HepG2 (cell line): ENCODE measurements around the gene DNAJC2. TPM values are rescaled to one million over a fixed set of nuclear protein-coding genes. Genes with fewer than 3 reads are reported as not detected.

Experiments
- AGO2 ChIP-seq: fragments of 200-400 bp; formaldehyde crosslinking; optimal IDR thresholded peaks from 2 replicates; pipeline ENCODE3; 2017; ENCODE audit warnings: mild to moderate bottlenecking, low read depth, low read length, moderate library complexity
- DPF2 ChIP-seq: sonication (generic); formaldehyde crosslinking; IDR thresholded peaks from 2 replicates; pipeline ENCODE4 v1.4.0; 2020; ENCODE audit warnings: mild to moderate bottlenecking, low read depth, missing genetic modification reagents, borderline replicate concordance
- ELF3 ChIP-seq: IDR thresholded peaks from 2 replicates; pipeline ENCODE4 v1.6.1; 2016; ENCODE audit warnings: missing genetic modification reagents, missing compliant biosample characterization
- ERF ChIP-seq: IDR thresholded peaks from 2 replicates; pipeline ENCODE4 v1.6.1; 2018; ENCODE audit warnings: missing biosample characterization, missing genetic modification reagents
- FOSL1 ChIP-seq: sonication (generic); formaldehyde crosslinking; IDR thresholded peaks from 2 replicates; pipeline ENCODE4 v1.9.0; 2021; ENCODE audit warnings: missing genetic modification reagents, borderline replicate concordance
- GABPB1 ChIP-seq: IDR thresholded peaks from 2 replicates; pipeline ENCODE4 v1.6.1; 2016; ENCODE audit warnings: mild to moderate bottlenecking, missing genetic modification reagents, moderate library complexity, missing compliant biosample characterization
- GMEB2 ChIP-seq: IDR thresholded peaks from 2 replicates; pipeline ENCODE4 v1.6.1; 2016; ENCODE audit warnings: missing biosample characterization, missing genetic modification reagents, low read depth
- HINFP ChIP-seq: sonication (generic); formaldehyde crosslinking; IDR thresholded peaks from 2 replicates; pipeline ENCODE4 v1.4.0; 2020; ENCODE audit warnings: low read depth, mild to moderate bottlenecking, missing genetic modification reagents
- IRF1 ChIP-seq: sonication (generic); formaldehyde crosslinking; IDR thresholded peaks from 2 replicates; pipeline ENCODE4 v1.4.0; 2020; ENCODE audit warnings: low read depth, mild to moderate bottlenecking, missing genetic modification reagents
- MTF1 ChIP-seq: sonication (generic); formaldehyde crosslinking; IDR thresholded peaks from 2 replicates; pipeline ENCODE4 v1.5.0; 2020; ENCODE audit warnings: missing genetic modification reagents
- NPAS2 ChIP-seq: sonication (generic); formaldehyde crosslinking; IDR thresholded peaks from 2 replicates; pipeline ENCODE4 v1.8.0; 2022; ENCODE audit warnings: mild to moderate bottlenecking, missing genetic modification reagents, borderline replicate concordance
- NR2F2 ChIP-seq: IDR thresholded peaks from 2 replicates; pipeline ENCODE4 v1.6.1; 2012; ENCODE audit warnings: low read depth, inconsistent platforms, borderline replicate concordance
- PRMT3 ChIP-seq: sonication (generic); formaldehyde crosslinking; IDR thresholded peaks from 2 replicates; pipeline ENCODE4 v1.8.1; 2022; ENCODE audit warnings: low read depth, mild to moderate bottlenecking, moderate library complexity, missing genetic modification reagents, borderline replicate concordance
- RARG ChIP-seq: sonication (generic); formaldehyde crosslinking; IDR thresholded peaks from 2 replicates; pipeline ENCODE4 v1.4.0; 2020; ENCODE audit warnings: low read depth, mild to moderate bottlenecking, missing genetic modification reagents
- SMARCE1 ChIP-seq: fragments of 450-650 bp; IDR thresholded peaks from 2 replicates; pipeline ENCODE4 v1.6.1; 2017; ENCODE audit warnings: borderline replicate concordance
- SOX13 ChIP-seq, 3 experiments: fragments of 450-650 bp in 1 of 3; sonication (generic) in 1 of 3; formaldehyde crosslinking in 1 of 3; IDR thresholded peaks in 2 of 3; conservative IDR thresholded peaks in 1 of 3; 2 replicates each; pipeline versions ENCODE4 v1.5.0 to v1.6.1; 2016 to 2020; ENCODE audit warnings: antibody characterized with exemption in 1 of 3, mild to moderate bottlenecking in 1 of 3, missing compliant biosample characterization in 1 of 3, missing genetic modification reagents in 1 of 3, moderate library complexity in 1 of 3
- TSC22D2 ChIP-seq: sonication (generic); formaldehyde crosslinking; IDR thresholded peaks from 2 replicates; pipeline ENCODE4 v1.5.1; 2020; ENCODE audit warnings: missing genetic modification reagents, mild to moderate bottlenecking, borderline replicate concordance
- YEATS2 ChIP-seq: sonication (generic); formaldehyde crosslinking; IDR thresholded peaks from 2 replicates; pipeline ENCODE4 v1.4.0; 2020; ENCODE audit warnings: missing genetic modification reagents, borderline replicate concordance
- ZBTB7A ChIP-seq: sonication (generic); formaldehyde crosslinking; IDR thresholded peaks from 2 replicates; pipeline ENCODE4 v1.8.0; 2022; ENCODE audit warnings: mild to moderate bottlenecking, missing genetic modification reagents
- ZFP36L1 ChIP-seq: sonication (generic); formaldehyde crosslinking; IDR thresholded peaks from 2 replicates; pipeline ENCODE4 v1.8.0; 2022; ENCODE audit warnings: mild to moderate bottlenecking, missing genetic modification reagents, moderate library complexity
- ZNF136 ChIP-seq: sonication (generic); formaldehyde crosslinking; IDR thresholded peaks from 2 replicates; pipeline ENCODE4 v1.8.1; 2022; ENCODE audit warnings: low read depth, mild to moderate bottlenecking, moderate library complexity, missing genetic modification reagents
- ZNF256 ChIP-seq: sonication (generic); formaldehyde crosslinking; conservative IDR thresholded peaks from 2 replicates; pipeline ENCODE4 v1.4.0; 2020; ENCODE audit warnings: missing genetic modification reagents
- ZNF362 ChIP-seq: sonication (generic); formaldehyde crosslinking; IDR thresholded peaks from 2 replicates; pipeline ENCODE4 v1.4.0; 2020; ENCODE audit warnings: missing genetic modification reagents, mild to moderate bottlenecking, borderline replicate concordance
- ZNF644 ChIP-seq: IDR thresholded peaks from 2 replicates; pipeline ENCODE4 v1.6.1; 2016; ENCODE audit warnings: low read depth
- ZSCAN21 ChIP-seq: sonication (generic); formaldehyde crosslinking; IDR thresholded peaks from 2 replicates; pipeline ENCODE4 v1.8.0; 2022; ENCODE audit warnings: mild to moderate bottlenecking, missing genetic modification reagents, moderate library complexity, borderline replicate concordance
- polyA plus RNA-seq, 8 experiments: library from polyadenylated mRNA; depleted of rRNA in 3 of 8; stranded (reverse) in 7 of 8; unstranded in 1 of 8; fragments of >200 nt; fragmentation: Illumina TruSeq in 4 of 8; extraction: Trizol in 4 of 8; gene quantifications; 2 replicates each; pipeline versions ENCODE4 v1.2.1 to v1.2.3, GENCODE V29; 2011 to 2016; ENCODE audit warnings: low read depth in 4 of 8, missing spikeins in 1 of 8, mixed read lengths in 1 of 8; ENCODE audit not compliant: insufficient read depth in 1 of 8
- total RNA-seq, 5 experiments: library from RNA; depleted of rRNA; stranded (reverse); fragments of >200 nt; fragmentation: Illumina TruSeq; extraction: Trizol; gene quantifications; 2 replicates each; pipeline ENCODE4 v1.2.3, GENCODE V29; 2016; ENCODE audit warnings: low read depth in 1 of 5

The DNAJC2 gene
- total and polyA plus RNA-seq, 2 of the 13 experiments (the other 11 are each of a cell fraction or from before 2014, with no cell fraction given): 19.6 to 42.0 TPM

- no peak for TF ChIP-seq HINFP (CRISPR knock-in tag)
- TF ChIP-seq ERF (CRISPR knock-in tag): peak; percentile 44; the same call in 1 of the 2 replicates
- no peak for TF ChIP-seq ZNF256 (CRISPR knock-in tag)
- TF ChIP-seq NR2F2: 0 out of 2 replicates have a peak, but pooled peaks have one; percentile 23
- TF ChIP-seq ZSCAN21 (CRISPR knock-in tag): no peak
- TF ChIP-seq YEATS2 (CRISPR knock-in tag): peak; percentile 94; the same call in 1 of the 2 replicates
- 0 out of 2 replicates have a peak, but pooled peaks have one; percentile 17 for TF ChIP-seq ZNF362 (CRISPR knock-in tag)
- no peak for TF ChIP-seq SMARCE1
- no peak for TF ChIP-seq ZFP36L1
- TF ChIP-seq RARG (CRISPR knock-in tag): no peak
- TF ChIP-seq GABPB1 (CRISPR knock-in tag): peak; percentile 96
- no peak for TF ChIP-seq ZNF644
- TF ChIP-seq NPAS2 (CRISPR knock-in tag): no peak
- no peak for TF ChIP-seq PRMT3 (CRISPR knock-in tag)
- TF ChIP-seq ELF3 (CRISPR knock-in tag): peak; percentile 66
- no peak for TF ChIP-seq GMEB2 (CRISPR knock-in tag)
- no peak for TF ChIP-seq MTF1
- TF ChIP-seq ZBTB7A (CRISPR knock-in tag): no peak
- TF ChIP-seq SOX13 (IDR thresholded peaks at IDR 0.05): no peak
- peak in 1 of 2 experiments; percentile 14; a peak in 1 of 4 replicates for TF ChIP-seq SOX13 (CRISPR knock-in tag; conservative IDR thresholded peaks at IDR 0.05 in 1 of 2, IDR thresholded peaks at IDR 0.05 in 1 of 2)
- TF ChIP-seq IRF1 (CRISPR knock-in tag): no peak
- no peak for TF ChIP-seq TSC22D2 (CRISPR knock-in tag)
- TF ChIP-seq FOSL1: no peak
- no peak for TF ChIP-seq AGO2
- no peak for TF ChIP-seq DPF2 (CRISPR knock-in tag)
- TF ChIP-seq ZNF136 (CRISPR knock-in tag): peak; percentile 80; the same call in 1 of the 2 replicates
Observed at GRCh38 chr7:103347507-103348267, 3.1 kb upstream of the DNAJC2 start, which contains the start of gene PSMC2 (continued).
